ENCODE data around the gene SPATA18.

The SPATA18 gene

GRCh38 chr4:52107336-52107735 is 56.2 kb downstream of the SPATA18 start:
- Histone ChIP-seq H3K36me3 (replicated peaks; ENCODE audit: low read depth, low read length) (no peaks in the 10 kb centered on the region), H4K20me1 (ENCODE audit: insufficient read depth, low read length) (no peaks in the 10 kb centered on the region), H3K27ac (ENCODE audit: low read length) (no peak overlapping the region), H3K9me3 (ENCODE audit: insufficient read depth, low read length) (no peaks in the 10 kb centered on the region), H3K4me1 (ENCODE audit: low read length) (no peaks in the 10 kb centered on the region), H3K79me2 (ENCODE audit: low read length) (no peaks in the 10 kb centered on the region), H3K9ac (ENCODE audit: low read length) (no peak overlapping the region), H3K27me3 (ENCODE audit: low read depth, low read length) (no peaks in the 10 kb centered on the region), H3K4me3 (ENCODE audit: low read length) (no peak overlapping the region), H3K4me2 (ENCODE audit: low read length) (no peak overlapping the region), H2AFZ (ENCODE audit: low read depth, low read length) (no peak overlapping the region)
- TF ChIP-seq EZH2phosphoT487 (IDR thresholded peaks at IDR 0.05; ENCODE audit: low read depth), result no peak

GRCh38 chr4:52107745-52108144 is 56.6 kb downstream of the SPATA18 start:
- Histone ChIP-seq H3K4me2 (ENCODE audit: low read length) (no peak overlapping the region), H3K9me3 (ENCODE audit: insufficient read depth, low read length) (no peaks in the 10 kb centered on the region), H3K4me3 (ENCODE audit: low read length) (no peak overlapping the region), H3K79me2 (ENCODE audit: low read length) (no peaks in the 10 kb centered on the region), H4K20me1 (ENCODE audit: insufficient read depth, low read length) (no peaks in the 10 kb centered on the region), H3K27ac (ENCODE audit: low read length) (no peak overlapping the region), H3K27me3 (ENCODE audit: low read depth, low read length) (no peaks in the 10 kb centered on the region), H3K4me1 (ENCODE audit: low read length) (no peaks in the 10 kb centered on the region), H3K36me3 (replicated peaks; ENCODE audit: low read depth, low read length) (no peaks in the 10 kb centered on the region), H3K9ac (ENCODE audit: low read length) (no peak overlapping the region), H2AFZ (ENCODE audit: low read depth, low read length) (no peak overlapping the region)
- no peak for TF ChIP-seq EZH2phosphoT487 (IDR thresholded peaks at IDR 0.05; ENCODE audit: low read depth)
- TF ChIP-seq, protein P1, sequence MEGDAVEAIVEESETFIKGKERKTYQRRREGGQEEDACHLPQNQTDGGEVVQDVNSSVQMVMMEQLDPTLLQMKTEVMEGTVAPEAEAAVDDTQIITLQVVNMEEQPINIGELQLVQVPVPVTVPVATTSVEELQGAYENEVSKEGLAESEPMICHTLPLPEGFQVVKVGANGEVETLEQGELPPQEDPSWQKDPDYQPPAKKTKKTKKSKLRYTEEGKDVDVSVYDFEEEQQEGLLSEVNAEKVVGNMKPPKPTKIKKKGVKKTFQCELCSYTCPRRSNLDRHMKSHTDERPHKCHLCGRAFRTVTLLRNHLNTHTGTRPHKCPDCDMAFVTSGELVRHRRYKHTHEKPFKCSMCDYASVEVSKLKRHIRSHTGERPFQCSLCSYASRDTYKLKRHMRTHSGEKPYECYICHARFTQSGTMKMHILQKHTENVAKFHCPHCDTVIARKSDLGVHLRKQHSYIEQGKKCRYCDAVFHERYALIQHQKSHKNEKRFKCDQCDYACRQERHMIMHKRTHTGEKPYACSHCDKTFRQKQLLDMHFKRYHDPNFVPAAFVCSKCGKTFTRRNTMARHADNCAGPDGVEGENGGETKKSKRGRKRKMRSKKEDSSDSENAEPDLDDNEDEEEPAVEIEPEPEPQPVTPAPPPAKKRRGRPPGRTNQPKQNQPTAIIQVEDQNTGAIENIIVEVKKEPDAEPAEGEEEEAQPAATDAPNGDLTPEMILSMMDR (IDR thresholded peaks at IDR 0.05; ENCODE audit: low read depth, low read length), result peak; percentile 21

DNA sequence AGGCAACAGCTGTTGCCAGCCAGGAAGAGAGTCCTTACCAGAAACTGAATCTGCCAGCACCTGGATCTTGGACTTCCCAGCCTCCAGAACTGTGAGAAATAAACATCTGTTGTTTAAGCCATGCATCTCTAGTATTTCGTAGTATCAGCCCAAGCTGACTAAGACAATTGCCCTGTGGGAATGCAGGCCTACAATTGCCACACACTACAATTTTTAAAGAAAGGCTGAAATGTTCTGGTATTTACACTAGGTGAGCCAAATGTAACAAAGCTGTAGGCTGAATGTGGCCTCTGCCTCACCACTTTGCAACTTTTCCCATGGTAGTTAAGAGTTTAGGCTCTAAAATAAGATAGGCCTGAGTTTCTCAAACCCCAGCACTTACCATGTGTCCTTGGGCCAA is 59.1 kb downstream of the SPATA18 start:
- Histone ChIP-seq H3K9ac (ENCODE audit: low read length) (no peak overlapping the region), H3K36me3 (replicated peaks; ENCODE audit: low read depth, low read length) (no peaks in the 10 kb centered on the region), H3K4me2 (ENCODE audit: low read length) (no peak overlapping the region), H3K27me3 (ENCODE audit: low read depth, low read length) (no peaks in the 10 kb centered on the region), H3K27ac (ENCODE audit: low read length) (no peak overlapping the region), H4K20me1 (ENCODE audit: insufficient read depth, low read length) (no peaks in the 10 kb centered on the region), H3K4me1 (ENCODE audit: low read length) (no peaks in the 10 kb centered on the region), H3K9me3 (ENCODE audit: insufficient read depth, low read length) (no peaks in the 10 kb centered on the region), H3K79me2 (ENCODE audit: low read length) (no peaks in the 10 kb centered on the region), H2AFZ (ENCODE audit: low read depth, low read length) (no peak overlapping the region), H3K4me3 (ENCODE audit: low read length) (no peak overlapping the region)
- no peak for TF ChIP-seq EZH2phosphoT487 (IDR thresholded peaks at IDR 0.05; ENCODE audit: low read depth)
- TF ChIP-seq, protein P1 (IDR thresholded peaks at IDR 0.05; ENCODE audit: low read depth, low read length), result no peak

DNA sequence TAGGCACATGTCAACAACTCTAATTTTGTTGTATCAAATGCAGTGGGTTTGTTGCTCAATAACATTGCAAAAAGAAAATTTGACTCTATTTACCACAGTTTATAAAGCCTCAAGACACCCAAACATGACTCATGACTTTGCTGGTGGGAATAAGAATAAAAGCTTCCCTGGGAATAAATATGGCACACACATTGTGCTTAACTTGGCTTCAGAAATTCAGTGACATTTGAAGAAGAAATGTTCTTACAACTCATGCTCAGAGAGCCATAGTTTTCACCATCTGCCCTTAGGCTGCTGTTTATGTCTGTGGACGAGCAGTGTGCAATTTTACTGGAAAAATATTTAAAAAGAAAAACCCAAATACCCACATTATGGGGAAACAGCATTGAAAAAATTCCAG is 60.9 kb downstream of the SPATA18 start:
- Histone ChIP-seq H3K27ac (ENCODE audit: low read length) (no peak overlapping the region), H3K4me1 (ENCODE audit: low read length) (no peaks in the 10 kb centered on the region), H2AFZ (ENCODE audit: low read depth, low read length) (no peak overlapping the region), H3K27me3 (ENCODE audit: low read depth, low read length) (peaks cover 2% of the 10 kb centered on the region; the same call in 1 of the 2 replicates), H3K4me3 (ENCODE audit: low read length) (no peak overlapping the region), H3K4me2 (ENCODE audit: low read length) (no peak overlapping the region), H3K9me3 (ENCODE audit: insufficient read depth, low read length) (no peaks in the 10 kb centered on the region), H3K79me2 (ENCODE audit: low read length) (no peaks in the 10 kb centered on the region), H3K36me3 (replicated peaks; ENCODE audit: low read depth, low read length) (no peaks in the 10 kb centered on the region), H4K20me1 (ENCODE audit: insufficient read depth, low read length) (no peaks in the 10 kb centered on the region), H3K9ac (ENCODE audit: low read length) (no peak overlapping the region)
- TF ChIP-seq, protein P1 (IDR thresholded peaks at IDR 0.05; ENCODE audit: low read depth, low read length), result no peak
- TF ChIP-seq EZH2phosphoT487 (IDR thresholded peaks at IDR 0.05; ENCODE audit: low read depth), result no peak

- H2AFZ ChIP-seq (ENCODE audit: low read depth, low read length), result no peak overlapping the region
- TF ChIP-seq EZH2phosphoT487 (IDR thresholded peaks at IDR 0.05; ENCODE audit: low read depth), result no peak
- TF ChIP-seq, protein P1 (IDR thresholded peaks at IDR 0.05; ENCODE audit: low read depth, low read length), result no peak
- no peak overlapping the region for H3K4me3 ChIP-seq (ENCODE audit: low read length)
Measured at GRCh38 chr4:52112411-52112810, 61.3 kb downstream of the SPATA18 start.

More at GRCh38 chr4:52112411-52112810, 61.3 kb downstream of the SPATA18 start:
- Histone ChIP-seq H3K9me3 (ENCODE audit: insufficient read depth, low read length) (no peaks in the 10 kb centered on the region), H3K4me2 (ENCODE audit: low read length) (no peak overlapping the region), H4K20me1 (ENCODE audit: insufficient read depth, low read length) (no peaks in the 10 kb centered on the region), H3K27ac (ENCODE audit: low read length) (no peak overlapping the region), H3K79me2 (ENCODE audit: low read length) (no peaks in the 10 kb centered on the region), H3K4me1 (ENCODE audit: low read length) (no peaks in the 10 kb centered on the region), H3K9ac (ENCODE audit: low read length) (no peak overlapping the region), H3K36me3 (replicated peaks; ENCODE audit: low read depth, low read length) (no peaks in the 10 kb centered on the region), H3K27me3 (ENCODE audit: low read depth, low read length) (peaks cover 2% of the 10 kb centered on the region; the same call in 1 of the 2 replicates)
